GM21825 (cell line): Measurements from ENCODE around the gene UNC5B.

Source experiments
- ATAC-seq: cut with Tn5 transposase; IDR thresholded peaks from one replicate; pipeline ENCODE4 v1.9.1; 2021; ENCODE audit warnings: mild to moderate bottlenecking, moderate library complexity; ENCODE audit not compliant: unreplicated experiment

Gene UNC5B

DNA sequence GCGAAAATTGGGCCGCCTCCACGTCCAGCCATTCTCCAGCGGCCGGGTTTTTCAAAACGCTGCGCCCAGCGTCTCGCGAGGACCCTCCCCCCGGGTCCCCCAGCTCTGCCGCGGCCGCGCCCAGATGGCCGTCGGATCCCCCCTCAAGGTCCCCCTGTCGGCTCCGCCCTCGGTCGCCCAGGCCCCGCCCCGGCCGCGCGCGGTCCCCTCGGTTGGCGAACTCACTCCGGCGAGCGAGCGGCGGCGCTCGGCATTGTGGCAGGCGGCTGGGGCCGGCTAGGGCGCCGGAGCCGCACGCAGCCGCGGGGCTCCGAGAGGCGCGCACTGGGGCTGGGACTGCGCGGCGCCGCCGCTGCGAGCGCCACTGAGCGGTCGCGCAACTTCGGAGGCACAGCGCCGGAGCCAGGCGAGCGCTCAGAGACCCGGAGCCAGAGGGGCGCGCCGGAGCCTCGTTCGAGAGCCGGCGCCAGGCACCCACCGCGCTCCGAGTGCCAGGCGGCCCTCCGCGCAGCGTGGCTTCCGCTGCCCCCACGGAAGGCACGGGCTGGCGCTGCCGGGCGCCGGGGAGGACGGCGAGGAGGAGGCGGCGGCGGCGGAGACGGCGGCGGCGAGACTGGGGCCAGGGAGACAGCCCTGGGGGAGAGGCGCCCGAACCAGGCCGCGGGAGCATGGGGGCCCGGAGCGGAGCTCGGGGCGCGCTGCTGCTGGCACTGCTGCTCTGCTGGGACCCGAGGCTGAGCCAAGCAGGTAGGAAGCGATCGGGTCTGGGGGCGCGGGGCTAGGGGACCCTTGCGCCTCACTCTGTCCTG lies at the start of gene UNC5B:
UNC5B (plus strand) TSS at position 253 of the 809 bp plus-strand sequence; CDS start at position 669, 416 bp downstream.
- ATAC-seq, result no peak

GRCh38 chr10:71173466-71173865 lies 38.9 kb upstream of the UNC5B start:
- no peak for ATAC-seq

DNA sequence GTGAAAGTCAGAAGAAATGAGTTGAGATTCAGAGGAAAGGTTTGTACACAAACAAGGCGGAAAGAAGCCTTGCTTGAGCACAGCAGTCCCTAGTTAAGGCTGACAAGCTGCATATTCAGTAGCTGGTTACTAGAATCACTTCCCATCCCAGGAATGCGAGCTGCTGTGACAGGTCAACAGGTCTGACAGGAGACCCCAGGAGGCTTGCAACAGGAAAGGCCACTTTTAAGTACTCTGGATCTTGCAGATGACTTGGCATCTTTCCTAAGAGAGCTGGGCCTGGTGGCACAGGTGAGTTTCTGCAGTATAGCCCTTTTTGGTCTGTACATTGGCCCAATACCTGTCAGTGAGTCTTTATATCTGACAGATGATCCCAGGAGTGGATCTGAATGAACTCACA lies 35.7 kb upstream of the UNC5B start:
- no peak for ATAC-seq

GRCh38 chr10:71177651-71178199 lies 34.6 kb upstream of the UNC5B start:
- no peak for ATAC-seq

- ATAC-seq, result no peak
Observed at GRCh38 chr10:71178880-71179279, 33.5 kb upstream of the UNC5B start.

GRCh38 chr10:71179382-71179781 lies 33.0 kb upstream of the UNC5B start:
- ATAC-seq, result no peak

- no peak for ATAC-seq
Observed at GRCh38 chr10:71184421-71184820, 27.9 kb upstream of the UNC5B start.

GRCh38 chr10:71185209-71185608 lies 27.2 kb upstream of the UNC5B start:
- ATAC-seq, result no peak

GRCh38 chr10:71187197-71187596 lies 25.2 kb upstream of the UNC5B start:
- no peak for ATAC-seq

GRCh38 chr10:71187600-71187999 lies 24.8 kb upstream of the UNC5B start:
- no peak for ATAC-seq

- no peak for ATAC-seq
Observed at GRCh38 chr10:71188201-71188600, 24.2 kb upstream of the UNC5B start.

DNA sequence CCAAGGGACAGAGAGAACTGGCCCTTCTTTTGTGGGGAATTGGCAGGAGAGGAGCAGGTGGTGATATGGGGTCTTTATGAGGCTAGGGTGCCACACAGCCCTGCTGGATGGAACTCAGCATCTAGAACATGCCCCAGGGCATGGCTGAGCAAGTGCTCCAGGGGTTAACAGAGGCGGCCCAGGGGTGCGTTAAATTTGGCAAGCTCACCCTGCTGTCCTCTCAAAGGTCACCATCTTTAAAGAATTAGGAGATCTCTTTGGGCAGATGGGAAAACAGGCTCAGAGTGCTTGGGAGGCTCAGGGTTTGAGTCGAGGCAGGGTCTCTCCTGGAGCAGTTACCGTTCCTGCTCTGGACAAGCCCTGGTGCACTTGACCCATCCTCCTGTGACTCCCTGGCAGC lies 21.4 kb upstream of the UNC5B start:
- no peak for ATAC-seq

GRCh38 chr10:71191551-71192076 lies 20.8 kb upstream of the UNC5B start:
- no peak for ATAC-seq

DNA sequence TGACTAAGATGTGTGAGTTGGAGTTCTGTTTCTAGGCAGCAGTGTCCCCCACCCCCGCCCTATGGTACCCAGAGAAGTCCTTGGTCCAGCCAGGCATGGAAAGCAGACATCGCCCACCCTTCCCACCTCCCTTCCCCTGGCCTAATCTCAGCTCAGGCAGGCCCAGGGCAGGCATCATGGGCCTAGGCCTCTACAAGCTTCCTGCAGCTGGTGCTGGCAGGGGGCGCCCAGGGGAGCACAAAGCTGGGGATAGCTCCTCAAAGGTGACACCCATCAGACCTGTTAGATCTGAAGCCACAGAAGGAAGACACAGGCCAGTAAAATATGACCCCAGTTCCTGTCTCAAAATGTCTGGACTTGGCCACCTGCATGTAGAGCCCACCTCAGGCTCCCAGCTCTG lies 18.9 kb upstream of the UNC5B start:
- ATAC-seq, result no peak

GRCh38 chr10:71197955-71198354 lies 14.4 kb upstream of the UNC5B start:
- no peak for ATAC-seq

GRCh38 chr10:71201849-71202248 lies 10.5 kb upstream of the UNC5B start:
- no peak for ATAC-seq

DNA sequence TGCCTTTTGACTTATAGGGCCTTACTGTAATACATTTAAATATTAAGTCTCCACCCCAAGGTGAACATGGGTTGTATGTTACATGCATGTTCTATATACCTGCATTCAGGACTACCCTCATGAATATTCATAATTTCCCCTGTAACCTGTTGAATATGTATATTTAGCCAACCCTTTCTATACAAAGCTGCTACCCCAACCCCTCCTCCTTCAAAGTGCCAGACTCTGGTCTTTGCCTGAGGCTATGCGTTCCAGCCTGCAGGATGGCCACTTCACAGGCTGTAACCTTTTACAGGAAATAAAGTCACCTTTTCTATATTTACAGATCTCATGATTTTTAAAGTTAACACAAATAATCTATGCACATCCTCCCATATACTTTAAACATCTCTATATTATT lies 10.1 kb upstream of the UNC5B start:
- ATAC-seq, result no peak

DNA sequence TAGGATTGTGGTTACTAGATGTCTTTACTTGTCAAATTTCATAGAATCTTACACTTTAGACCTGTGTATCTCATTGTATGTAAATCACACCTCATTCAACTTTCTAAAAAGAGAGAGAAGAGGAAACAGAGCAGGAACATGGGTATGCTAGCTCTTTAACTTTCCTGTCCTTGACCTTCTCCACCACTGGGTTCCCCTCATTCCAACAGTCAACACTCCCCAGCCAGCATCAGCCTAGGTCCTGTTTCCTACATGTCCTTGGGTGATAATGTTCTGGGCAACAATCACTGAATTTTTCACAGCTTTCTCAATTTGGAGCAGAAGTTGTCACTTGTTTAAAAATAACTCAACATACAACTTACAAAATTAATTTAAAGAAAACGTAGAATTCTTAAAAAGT lies 9.2 kb upstream of the UNC5B start:
- ATAC-seq, result no peak

- ATAC-seq, result no peak
Observed at GRCh38 chr10:71203716-71204115, 8.7 kb upstream of the UNC5B start.

- ATAC-seq, result no peak
Observed at GRCh38 chr10:71204746-71205145, 7.6 kb upstream of the UNC5B start.

DNA sequence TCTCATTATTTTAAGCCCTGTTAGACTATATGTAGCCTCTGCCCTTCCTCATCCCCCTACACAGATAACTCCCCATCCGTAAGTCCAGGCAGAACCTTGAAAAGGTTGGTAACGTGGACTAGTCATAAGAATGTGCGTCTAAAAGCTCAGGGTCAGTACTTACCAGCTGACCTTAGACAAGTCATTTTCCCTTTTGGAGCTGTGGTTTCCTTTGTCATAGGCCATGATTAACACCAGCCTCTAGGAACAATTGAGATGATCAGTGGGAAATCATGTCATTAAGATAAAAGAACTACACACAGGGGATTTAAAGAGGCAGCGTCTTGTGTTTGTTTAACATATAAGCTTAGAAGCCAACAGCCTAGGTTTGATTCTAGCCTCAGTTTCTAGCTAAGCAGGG lies 6.9 kb upstream of the UNC5B start:
- no peak for ATAC-seq

GRCh38 chr10:71206911-71207310 lies 5.5 kb upstream of the UNC5B start:
- no peak for ATAC-seq
